ENCODE data around the gene ATG5.

Gene ATG5

GRCh38 chr6:106334646-106335448 lies 9.3 kb upstream of the ATG5 start:
- peak; percentile 45 to 71 for DNase-seq
- TF ChIP-seq POLR2A (IDR thresholded peaks at IDR 0.05; ENCODE audit: low read length) (no peak), GATA1 (IDR thresholded peaks at IDR 0.05; ENCODE audit: low read depth, low read length) (no peak)

GRCh38 chr6:106324726-106325335 lies 729 bp downstream of the ATG5 start:
- TF ChIP-seq GATA1 (IDR thresholded peaks at IDR 0.05; ENCODE audit: low read depth, low read length) = no peak
- no peak for TF ChIP-seq POLR2A (IDR thresholded peaks at IDR 0.05; ENCODE audit: low read length)
- DNase-seq = peak in 1 of 2 experiments; percentile 39

GRCh38 chr6:106321940-106322339 lies 3.6 kb downstream of the ATG5 start:
- TF ChIP-seq POLR2A (IDR thresholded peaks at IDR 0.05; ENCODE audit: low read length) (no peak), GATA1 (IDR thresholded peaks at IDR 0.05; ENCODE audit: low read depth, low read length) (no peak)
- DNase-seq = no peak

GRCh38 chr6:106318851-106319250 lies 6.7 kb downstream of the ATG5 start:
- no peak for TF ChIP-seq POLR2A (IDR thresholded peaks at IDR 0.05; ENCODE audit: low read length)
- no peak for TF ChIP-seq GATA1 (IDR thresholded peaks at IDR 0.05; ENCODE audit: low read depth, low read length)
- no peak for DNase-seq

GRCh38 chr6:106318061-106318460 lies 7.5 kb downstream of the ATG5 start:
- no peak for TF ChIP-seq GATA1 (IDR thresholded peaks at IDR 0.05; ENCODE audit: low read depth, low read length)
- no peak for TF ChIP-seq POLR2A (IDR thresholded peaks at IDR 0.05; ENCODE audit: low read length)
- no peak for DNase-seq

- no peak for TF ChIP-seq POLR2A (IDR thresholded peaks at IDR 0.05; ENCODE audit: low read length)
- TF ChIP-seq GATA1 (IDR thresholded peaks at IDR 0.05; ENCODE audit: low read depth, low read length) = no peak
- no peak for DNase-seq
Observed at GRCh38 chr6:106316375-106316766, 9.2 kb downstream of the ATG5 start.

- TF ChIP-seq GATA1 (IDR thresholded peaks at IDR 0.05; ENCODE audit: low read depth, low read length) (no peak), POLR2A (IDR thresholded peaks at IDR 0.05; ENCODE audit: low read length) (no peak)
- peak; percentile 63 to 79 for DNase-seq
Observed at GRCh38 chr6:106315765-106316374, 9.7 kb downstream of the ATG5 start.

- DNase-seq = no peak
- TF ChIP-seq POLR2A (IDR thresholded peaks at IDR 0.05; ENCODE audit: low read length) = no peak
- no peak for TF ChIP-seq GATA1 (IDR thresholded peaks at IDR 0.05; ENCODE audit: low read depth, low read length)
Observed at GRCh38 chr6:106309766-106310373, 15.7 kb downstream of the ATG5 start.

GRCh38 chr6:106308985-106309384 lies 16.6 kb downstream of the ATG5 start:
- no peak for DNase-seq

GRCh38 chr6:106305740-106306139 lies 19.8 kb downstream of the ATG5 start:
- TF ChIP-seq POLR2A (IDR thresholded peaks at IDR 0.05; ENCODE audit: low read length) (no peak), GATA1 (IDR thresholded peaks at IDR 0.05; ENCODE audit: low read depth, low read length) (no peak)
- DNase-seq = no peak

More at GRCh38 chr6:106308985-106309384, 16.6 kb downstream of the ATG5 start:
- TF ChIP-seq POLR2A (IDR thresholded peaks at IDR 0.05; ENCODE audit: low read length) (no peak), GATA1 (IDR thresholded peaks at IDR 0.05; ENCODE audit: low read depth, low read length) (no peak)

GRCh38 chr6:106300944-106301343 lies 24.6 kb downstream of the ATG5 start:
- DNase-seq = peak; percentile 38 to 64
- TF ChIP-seq GATA1 (IDR thresholded peaks at IDR 0.05; ENCODE audit: low read depth, low read length) (no peak), POLR2A (IDR thresholded peaks at IDR 0.05; ENCODE audit: low read length) (no peak)

GRCh38 chr6:106300020-106300780 lies 25.4 kb downstream of the ATG5 start:
- TF ChIP-seq POLR2A (IDR thresholded peaks at IDR 0.05; ENCODE audit: low read length) = no peak
- TF ChIP-seq GATA1 (IDR thresholded peaks at IDR 0.05; ENCODE audit: low read depth, low read length) = no peak
- DNase-seq = no peak

GRCh38 chr6:106293116-106293515 lies 32.4 kb downstream of the ATG5 start:
- TF ChIP-seq POLR2A (IDR thresholded peaks at IDR 0.05; ENCODE audit: low read length) = no peak
- TF ChIP-seq GATA1 (IDR thresholded peaks at IDR 0.05; ENCODE audit: low read depth, low read length) = no peak
- DNase-seq = no peak
